ACHN (cell line): ENCODE data around the gene PPCDC.

Source experiments
- DNase-seq: peaks from one replicate; pipeline ENCODE4 v3.0.0-alpha.2; 2015
- in situ Hi-C: cut with HindIII; loops from 2 replicates; pipeline ENCODE4 v1.10.0; 2017; ENCODE audit warnings: low sequenced_read_pairs, low pct_ligation_motif_present, low pct_unique_long_range_greater_than_20kb

PPCDC gene

DNA sequence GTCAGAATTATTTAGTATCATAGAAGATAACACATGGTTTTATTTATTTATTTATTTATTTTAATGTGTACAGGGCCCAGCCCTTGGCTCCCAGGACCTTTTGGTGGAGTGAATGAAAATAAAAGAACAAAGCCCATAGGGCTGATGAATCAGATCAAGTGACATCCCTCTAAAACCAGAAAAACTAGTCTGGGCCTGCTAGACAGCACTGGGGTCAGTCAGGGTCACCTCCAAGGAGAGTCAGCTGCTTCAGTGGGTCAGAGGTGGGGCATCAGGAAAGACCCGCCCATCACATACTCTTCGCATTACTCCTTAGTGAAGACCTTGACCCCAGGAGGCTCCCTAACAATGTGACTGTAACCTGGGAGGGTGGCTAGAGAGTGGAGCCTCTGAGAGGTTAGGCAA, 12.8 kb downstream of the PPCDC start:
- no peak for DNase-seq
- in situ Hi-C loops: no loop called here

DNA sequence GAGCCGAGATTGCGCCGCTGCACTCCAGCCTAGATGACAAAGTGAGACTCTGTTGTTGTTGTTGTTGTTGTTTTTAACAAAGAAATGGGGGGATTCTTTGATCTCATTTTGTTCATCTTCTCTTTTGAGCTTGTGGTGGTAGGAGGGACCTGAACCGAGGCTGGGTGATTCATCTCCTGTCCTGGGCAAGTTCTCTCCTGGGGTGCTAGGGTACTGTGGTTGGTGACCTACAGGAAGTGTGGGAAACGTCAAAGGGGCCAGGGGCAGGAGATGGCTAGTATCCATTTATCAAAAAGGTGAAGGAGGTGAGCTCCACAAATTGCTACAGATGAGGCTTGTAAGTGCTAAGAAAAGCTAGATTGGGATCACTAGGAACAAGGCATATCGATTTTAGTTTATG, 14.3 kb downstream of the PPCDC start:
- DNase-seq: no peak
- in situ Hi-C loops: no loop called here

DNA sequence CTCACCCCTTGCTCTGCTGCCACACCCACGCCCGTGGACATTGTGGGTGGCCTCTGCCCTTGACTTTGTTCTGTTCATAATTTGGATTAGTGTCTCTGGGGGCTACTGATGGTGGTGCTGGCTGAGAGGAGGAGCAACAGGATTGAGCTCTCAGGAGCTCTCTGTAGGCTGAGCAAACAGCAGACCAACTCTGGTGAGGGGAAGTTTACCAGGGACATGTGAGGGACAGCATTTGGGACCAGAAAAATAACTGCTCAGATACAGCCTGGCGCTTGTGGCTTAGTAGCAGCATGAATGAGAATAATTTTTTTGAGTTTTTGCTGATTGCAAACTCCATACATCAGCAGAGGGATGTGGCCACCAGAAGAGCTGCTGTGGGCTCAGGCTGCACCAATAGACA, 14.8 kb downstream of the PPCDC start:
- in situ Hi-C loops: no loop called here
- DNase-seq: no peak

DNA sequence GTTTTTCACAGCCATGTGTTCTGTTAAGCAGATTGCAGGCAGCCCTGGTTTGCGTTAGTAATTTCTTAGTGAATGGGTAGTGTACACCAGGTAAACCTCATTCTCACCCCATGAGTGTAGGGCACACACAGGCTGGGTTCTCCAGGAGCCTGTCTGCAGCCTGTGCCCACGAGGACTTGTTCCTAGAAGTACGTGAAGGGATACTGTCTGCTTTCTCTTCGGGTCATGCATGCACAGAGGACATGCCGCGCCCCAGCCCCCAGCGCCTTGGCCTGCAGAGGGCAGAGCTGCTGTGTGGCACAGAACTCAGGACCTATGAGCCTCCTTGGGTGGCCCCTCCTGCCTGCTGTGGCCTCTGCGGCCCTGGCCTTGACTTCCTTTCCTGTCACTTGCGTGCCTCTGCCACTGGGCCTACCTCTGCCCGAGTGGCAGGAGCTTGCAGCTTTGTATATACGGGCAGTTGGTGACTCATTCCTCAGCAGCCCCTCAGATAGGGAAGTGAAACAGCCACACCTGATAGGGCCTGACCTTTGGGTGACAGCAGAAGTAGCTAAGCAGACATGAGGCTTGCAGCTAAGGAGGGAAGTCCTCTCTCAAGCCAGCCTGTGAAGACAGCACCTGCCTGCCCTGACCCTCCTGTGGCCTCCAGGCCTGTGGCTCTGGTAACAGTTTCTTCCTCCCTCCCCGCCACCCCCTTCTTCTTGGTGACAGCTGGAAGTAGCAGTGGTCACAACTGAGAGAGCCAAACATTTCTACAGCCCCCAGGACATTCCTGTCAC, 19.5 kb downstream of the PPCDC start:
- in situ Hi-C loops: no loop called here
- DNase-seq: peak; percentile 27

DNA sequence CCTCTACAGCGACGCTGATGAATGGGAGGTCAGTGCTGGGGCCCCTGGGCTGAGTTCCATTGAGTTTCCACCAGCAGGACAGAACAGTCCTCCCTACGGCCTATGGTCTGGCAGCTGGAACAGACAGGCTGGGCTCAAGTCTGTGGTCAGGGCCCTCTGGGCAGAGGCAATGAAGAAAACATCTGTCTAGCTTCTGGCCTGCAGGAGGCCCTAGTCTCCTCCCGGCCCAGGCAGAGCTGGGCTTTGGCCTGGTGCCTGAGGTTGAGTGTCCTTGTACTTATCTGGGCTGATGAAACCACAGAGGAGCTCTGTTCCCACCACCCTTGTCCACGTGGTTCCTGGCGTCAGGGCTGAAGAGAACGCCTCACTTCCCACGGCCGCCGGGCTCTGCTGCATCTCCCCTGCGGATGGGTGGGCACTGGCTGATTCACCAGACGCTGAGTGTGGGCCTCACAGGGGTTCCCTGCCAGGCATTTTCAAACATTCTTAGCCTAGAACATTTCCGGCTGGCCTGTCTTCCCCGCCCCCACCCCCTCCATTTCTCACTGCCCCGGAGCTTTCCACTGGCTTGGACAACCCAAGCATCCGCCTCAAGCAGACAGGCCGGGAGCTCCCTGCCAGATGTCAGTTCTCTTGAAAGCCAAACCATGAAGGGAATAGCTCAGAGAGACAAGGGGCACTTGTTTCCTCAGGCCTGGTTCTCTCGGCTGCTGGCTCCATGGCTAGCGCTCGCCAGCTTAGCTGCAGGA, 20.3 kb downstream of the PPCDC start:
- DNase-seq: no peak

DNA sequence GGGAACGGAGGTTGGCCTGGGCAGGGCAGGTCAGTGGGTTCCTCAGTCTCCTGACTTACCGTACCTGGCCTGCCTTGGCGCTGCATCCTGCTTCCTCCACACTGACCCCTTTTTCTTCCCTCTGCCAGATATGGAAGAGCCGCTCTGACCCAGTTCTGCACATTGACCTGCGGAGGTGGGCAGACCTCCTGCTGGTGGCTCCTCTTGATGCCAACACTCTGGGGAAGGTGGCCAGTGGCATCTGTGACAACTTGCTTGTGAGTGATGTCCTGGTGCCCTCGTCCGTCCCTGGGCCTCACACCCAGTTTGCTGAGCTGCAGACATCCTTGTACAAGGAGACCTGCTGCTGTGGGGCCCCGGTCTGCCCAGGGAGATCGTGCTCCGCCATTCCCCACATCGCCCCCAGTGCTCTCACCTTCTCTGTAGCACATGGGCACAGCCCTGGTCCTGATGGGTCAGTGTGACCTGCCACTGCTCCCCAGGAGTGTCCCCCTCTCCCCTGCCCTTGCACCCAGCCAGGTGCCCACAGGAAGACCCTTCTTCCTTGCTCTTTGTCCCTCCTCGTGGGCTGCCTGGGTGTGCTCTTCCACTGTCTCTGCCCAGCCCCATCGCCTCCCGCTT, 21.0 kb downstream of the PPCDC start:
- in situ Hi-C loops: no loop called here
- DNase-seq: no peak

More for the DNA sequence above, 20.3 kb downstream of the PPCDC start:
- in situ Hi-C loops: no loop called here

DNA sequence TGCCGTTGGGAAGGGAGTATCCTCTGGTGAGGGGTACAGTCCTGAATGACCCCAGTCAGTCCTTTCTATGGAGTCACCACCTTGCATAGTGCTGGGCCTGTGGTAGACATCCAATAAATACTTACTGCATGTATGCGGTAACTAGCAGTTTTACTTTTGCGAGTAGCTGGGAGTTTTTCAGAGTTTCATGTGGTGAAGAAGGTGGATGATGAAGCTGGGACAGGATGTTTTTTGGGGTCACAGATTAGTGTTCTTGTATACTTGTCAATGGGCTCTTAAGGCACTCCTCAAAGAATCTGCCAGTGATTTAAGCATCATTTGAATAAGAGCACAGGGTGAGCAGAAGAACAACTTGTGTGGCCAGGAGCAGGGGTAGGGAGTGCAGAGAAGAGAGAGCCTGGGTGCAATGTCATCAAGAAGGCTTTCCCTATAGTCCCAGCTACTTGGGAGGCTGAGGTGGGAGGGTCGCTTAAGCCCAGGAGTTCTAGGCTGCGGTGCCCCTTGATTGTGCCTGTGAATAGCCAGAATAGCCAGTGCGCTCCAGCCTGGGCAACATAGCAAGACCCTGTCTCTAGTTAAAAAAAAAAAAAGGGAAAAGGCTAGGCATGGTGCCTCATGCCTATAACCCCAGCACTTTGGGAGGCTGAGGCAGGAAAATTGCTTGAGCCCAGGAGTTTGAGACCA, 22.1 kb downstream of the PPCDC start:
- in situ Hi-C loops: no loop called here
- no peak for DNase-seq

DNA sequence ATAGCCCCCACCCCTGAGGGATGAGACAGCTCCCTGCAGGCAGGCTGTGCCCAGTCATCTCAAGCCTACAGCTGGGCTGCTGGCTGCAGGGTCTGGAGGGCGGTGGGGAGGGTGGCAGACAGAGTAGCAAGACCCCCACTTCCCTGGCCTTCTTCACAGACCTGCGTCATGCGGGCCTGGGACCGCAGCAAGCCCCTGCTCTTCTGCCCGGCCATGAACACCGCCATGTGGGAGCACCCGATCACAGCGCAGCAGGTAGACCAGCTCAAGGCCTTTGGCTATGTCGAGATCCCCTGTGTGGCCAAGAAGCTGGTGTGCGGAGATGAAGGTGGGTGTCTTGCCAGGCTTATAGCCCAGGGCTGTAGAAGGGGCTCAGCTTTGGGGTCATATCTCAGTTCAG, 25.0 kb downstream of the PPCDC start:
- in situ Hi-C loops: no loop called here
- no peak for DNase-seq

DNA sequence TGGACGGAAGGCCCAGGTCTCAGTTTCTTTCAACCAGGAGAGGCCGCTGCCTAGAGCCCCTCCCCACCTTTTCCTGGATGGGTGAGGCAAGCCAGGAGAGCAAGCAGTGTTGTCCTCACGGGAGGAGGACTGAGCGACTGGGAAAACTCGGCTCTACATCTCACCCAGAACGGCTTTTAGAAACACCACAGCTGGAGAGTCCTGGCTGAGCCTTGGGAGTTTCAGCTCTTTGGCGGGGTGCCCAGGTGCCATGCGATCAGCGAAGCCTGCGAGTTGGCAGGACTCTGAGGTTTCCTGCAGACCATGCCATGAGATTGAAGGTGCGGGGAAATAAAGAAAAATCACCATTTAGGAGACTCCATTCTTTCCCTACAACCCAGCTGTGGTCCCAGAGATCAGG, 26.0 kb downstream of the PPCDC start:
- DNase-seq: no peak
- in situ Hi-C loops: no loop called here

DNA sequence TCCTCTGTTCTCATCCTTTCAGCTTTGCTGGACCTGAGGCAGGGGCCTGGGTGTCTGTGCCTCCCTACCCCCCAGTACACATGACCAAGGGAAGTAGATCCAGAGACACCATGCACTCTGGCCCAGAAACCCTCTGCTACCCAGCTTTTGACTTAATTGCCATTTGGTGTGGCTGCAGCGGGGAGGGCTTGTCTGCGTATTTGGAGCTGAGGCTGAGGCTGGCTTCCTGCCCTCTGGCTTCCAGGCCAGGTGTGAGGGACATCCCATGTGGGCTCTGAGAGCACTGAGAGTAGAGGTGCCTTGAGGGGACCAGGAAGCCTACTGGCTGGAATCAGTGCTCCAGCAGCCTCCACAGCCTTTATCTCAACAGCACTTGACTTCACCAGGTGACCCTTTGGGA, 26.9 kb downstream of the PPCDC start:
- no peak for DNase-seq
- in situ Hi-C loops: no loop called here

DNA sequence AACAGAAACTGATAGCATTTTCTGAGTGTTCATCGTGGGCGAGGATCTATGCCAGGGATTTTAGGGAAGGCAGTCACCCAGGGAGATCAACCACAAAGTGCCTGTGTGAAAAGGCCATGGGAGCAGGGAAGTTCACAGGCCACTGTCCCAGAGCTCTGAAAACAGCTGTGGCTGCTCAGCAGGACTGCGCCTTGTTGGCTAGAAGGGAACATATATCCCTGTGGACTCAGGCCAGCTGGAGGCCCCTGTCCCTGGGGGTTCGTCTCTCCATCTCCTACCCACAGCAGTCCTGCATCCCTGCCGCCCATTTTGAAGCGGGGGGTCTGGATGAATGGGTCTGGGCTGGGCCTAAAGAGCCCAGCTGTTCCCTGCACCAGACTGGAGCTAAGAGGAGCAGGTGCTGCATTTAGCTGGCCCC, 27.8 kb downstream of the PPCDC start:
- in situ Hi-C loops: no loop called here
- no peak for DNase-seq

DNA sequence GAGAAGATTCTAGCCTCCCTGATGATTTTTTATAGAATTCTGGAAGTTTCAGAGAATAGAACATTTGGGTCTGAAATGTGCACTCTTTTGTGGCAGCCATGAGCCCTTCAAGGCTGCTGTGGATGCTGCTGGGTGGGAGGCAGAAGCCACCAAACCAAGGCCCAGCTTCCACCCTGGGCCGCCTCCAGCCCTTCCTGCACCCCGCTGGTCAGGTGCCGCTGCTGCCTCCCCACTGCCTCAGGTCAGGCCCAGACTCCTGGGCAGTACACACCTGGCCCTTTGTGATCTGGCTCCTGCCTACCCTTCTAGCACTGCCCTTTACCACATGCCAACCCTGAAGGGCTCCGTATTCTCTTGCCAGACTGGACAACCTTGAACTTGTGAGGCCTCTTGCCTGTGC, 28.3 kb downstream of the PPCDC start:
- in situ Hi-C loops: no loop called here
- no peak for DNase-seq

DNA sequence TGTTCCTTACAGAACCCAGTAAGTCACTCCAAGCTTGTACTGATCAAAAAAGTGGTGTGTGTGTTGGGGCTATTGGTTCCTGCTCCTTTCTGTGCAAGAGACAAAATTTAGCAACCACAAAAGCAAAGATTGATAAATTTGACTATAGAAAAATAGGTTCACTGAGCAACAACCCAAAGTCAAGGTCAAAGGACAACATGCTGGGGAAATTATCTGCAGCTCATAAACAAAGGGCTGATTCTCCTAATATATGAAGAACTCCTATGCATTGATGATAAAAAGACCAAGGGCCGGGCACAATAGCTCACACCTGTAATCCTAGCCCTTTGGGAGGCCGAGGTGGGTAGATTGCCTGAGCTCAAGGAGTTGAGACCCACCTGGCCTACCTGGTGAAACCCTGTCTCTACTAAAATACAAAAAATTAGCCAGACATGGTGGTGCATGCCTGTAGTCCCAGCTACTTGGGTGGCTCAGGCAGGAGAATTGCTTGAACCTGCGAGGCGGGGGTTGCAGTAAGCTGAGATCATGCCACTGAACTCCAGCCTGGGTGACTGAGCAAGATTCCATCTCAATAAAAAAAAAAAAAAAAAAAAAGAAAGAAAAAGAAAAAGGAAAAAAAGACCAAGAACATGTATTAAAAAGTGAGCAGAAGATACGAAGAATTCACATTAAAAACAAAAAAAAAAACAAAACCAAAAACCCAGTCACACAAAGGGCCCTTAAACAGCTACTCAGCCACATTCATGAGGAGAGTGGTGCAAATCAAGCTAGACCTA, 29.8 kb downstream of the PPCDC start:
- DNase-seq: no peak
- in situ Hi-C loops: no loop called here

DNA sequence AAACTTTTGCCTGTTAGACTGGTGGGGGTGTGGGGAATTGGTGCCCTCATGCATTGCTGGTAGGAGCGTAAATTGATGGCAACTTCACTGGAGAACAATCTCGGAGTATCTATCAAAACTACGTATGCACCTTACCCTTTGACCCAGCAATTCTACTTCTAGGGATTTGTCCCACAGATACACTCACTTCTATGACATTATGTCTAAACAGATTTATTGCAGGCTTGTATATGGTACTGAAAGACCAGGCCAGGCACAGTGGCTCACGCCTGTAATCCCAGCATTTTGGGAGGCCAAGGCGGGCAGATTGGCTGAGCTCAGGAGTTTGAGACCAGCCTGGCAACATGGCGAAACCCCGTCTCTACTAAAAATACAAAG, 30.3 kb downstream of the PPCDC start:
- in situ Hi-C loops: no loop called here
- DNase-seq: no peak

DNA sequence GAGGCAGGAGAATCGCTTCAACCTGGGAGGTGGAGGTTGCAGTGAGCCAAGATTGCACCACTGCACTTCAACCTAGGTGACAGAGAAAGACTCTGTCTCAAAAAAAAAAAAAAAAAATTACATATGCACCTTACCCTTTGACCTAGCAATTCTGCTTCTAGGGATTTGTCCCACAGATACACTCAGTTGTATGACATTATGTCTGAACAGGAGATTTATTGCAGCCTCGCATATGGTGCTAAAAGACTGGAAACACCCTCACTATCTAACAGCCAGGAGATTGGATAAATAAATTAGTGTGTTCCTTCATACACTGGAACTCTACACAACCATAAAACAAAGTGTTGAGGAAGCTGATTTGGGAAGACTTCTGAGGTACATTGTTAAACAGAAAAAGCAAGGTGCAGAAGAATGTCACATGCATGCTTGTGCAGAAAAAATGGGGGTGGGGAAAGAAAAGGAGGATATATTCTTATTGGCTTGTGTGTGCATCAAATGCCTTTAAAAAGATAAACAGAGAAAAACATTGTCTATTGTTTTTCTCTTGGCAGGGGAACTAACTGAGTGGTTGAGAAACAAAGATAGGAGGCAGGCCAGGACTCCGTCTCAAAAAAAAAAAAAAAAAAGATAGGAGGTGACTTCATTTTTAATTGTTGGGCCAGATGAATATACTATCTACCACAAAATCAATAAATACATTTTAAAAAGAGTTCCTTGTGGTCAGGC, 30.9 kb downstream of the PPCDC start:
- DNase-seq: no peak
- in situ Hi-C loops: no loop called here

DNA sequence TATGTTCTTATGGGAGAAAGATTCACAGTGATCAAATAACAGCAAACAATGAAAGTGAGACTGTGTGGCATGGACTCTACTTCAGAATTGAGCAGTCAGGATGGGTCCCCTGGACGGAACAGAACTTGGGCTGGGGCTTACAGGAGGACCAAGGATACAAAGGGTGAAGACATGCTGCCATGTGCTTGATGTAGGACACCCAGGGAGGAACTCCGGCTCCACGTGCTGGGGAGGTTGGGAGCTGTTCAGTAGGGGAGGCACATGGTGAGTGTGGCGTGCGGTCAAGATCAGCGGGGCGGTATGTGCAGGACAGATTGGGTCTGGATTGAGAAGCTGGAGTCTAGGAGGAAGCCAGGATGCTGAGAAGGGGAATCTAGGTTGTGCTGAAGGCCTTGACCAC, 32.6 kb downstream of the PPCDC start:
- no peak for DNase-seq
- in situ Hi-C loops: no loop called here

DNA sequence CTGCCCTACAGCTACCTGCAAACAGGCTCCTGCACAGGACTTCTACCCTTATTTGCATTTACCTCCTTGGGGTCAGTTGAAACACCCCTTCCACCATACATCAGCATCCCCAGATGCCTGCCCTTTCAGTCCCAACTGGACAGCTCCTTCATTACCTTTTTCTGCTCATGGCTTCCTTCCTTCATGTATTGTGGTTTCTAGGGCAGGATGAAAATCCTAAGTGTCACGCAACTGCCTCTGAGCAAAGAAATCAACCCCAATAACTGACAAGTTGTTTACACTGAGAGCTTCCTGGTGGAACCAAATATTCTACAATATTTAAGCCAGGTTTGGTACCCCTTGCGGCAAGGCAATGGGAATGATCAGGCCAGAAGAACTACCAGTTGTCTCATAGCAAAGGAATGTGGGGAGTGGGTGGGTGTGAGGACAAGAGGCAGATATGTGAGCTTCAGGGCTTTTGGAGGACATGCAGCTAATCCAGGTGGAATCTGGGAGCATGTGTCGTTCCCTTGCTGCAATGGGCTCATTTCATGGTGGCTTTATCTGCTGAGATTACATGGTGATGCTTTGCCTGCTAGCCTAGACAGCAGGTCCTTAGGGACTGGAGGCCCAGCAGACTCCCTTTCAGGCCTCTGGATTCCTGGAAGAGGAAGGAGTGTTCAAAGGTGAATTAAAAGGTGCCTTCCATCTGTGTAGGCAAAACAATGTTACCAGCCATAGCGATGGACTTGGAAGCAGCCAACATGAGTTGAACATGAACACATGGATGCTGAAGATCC, 34.9 kb downstream of the PPCDC start:
- in situ Hi-C loops: no loop called here
- no peak for DNase-seq
